ENCODE data around the gene LIME1.

DNA sequence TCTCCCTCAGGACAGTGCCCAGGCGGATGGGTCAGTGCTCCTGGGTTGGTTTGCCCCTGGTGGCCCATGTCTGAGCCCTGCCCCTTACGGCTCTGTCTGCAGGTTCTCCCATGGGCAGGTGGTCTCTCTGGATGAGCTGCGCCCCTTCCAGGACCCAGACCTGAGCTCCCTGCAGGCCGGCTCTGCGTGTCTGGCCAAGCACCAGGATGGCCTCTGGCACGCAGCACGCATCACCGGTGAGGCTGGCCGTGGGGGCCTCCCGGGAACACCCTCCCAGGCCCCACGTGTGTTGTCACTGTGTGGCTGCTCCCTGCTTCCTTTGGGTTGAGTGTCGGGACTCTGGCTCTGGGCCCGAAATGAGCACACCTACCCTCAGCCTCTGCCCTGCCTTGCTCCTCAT, 3.3 kb upstream of the LIME1 start:
- TF ChIP-seq CTCF (IDR thresholded peaks at IDR 0.05 in 8 of 11, conservative IDR thresholded peaks at IDR 0.05 in 3 of 11) (no peak), POLR2A (IDR thresholded peaks at IDR 0.05) (no peak)
